ENCODE measurements around the gene ITSN1. TPM values are rescaled to one million over a fixed set of nuclear protein-coding genes. Genes with fewer than 3 reads are reported as not detected.

The ITSN1 gene
- total RNA-seq, 1 experiment from 2014 or later = 10.9 TPM

- in situ Hi-C loops (cut with HindIII; ENCODE audit: low pct_unique_long_range_greater_than_20kb, low sequenced_read_pairs) = no loop called here
- no peak for DNase-seq (ENCODE audit: low read depth, low spot score)
These were observed 192.7 kb downstream of the ITSN1 start for GRCh38 chr21:33834801-33835500.

GRCh38 chr21:33835920-33836319, 193.6 kb downstream of the ITSN1 start:
- no peak for DNase-seq (ENCODE audit: low read depth, low spot score)
- in situ Hi-C loops (cut with HindIII; ENCODE audit: low pct_unique_long_range_greater_than_20kb, low sequenced_read_pairs) = no loop called here

GRCh38 chr21:33836408-33836807, 194.1 kb downstream of the ITSN1 start:
- no peak for DNase-seq (ENCODE audit: low read depth, low spot score)
- in situ Hi-C loops (cut with HindIII; ENCODE audit: low pct_unique_long_range_greater_than_20kb, low sequenced_read_pairs) = no loop called here

DNA sequence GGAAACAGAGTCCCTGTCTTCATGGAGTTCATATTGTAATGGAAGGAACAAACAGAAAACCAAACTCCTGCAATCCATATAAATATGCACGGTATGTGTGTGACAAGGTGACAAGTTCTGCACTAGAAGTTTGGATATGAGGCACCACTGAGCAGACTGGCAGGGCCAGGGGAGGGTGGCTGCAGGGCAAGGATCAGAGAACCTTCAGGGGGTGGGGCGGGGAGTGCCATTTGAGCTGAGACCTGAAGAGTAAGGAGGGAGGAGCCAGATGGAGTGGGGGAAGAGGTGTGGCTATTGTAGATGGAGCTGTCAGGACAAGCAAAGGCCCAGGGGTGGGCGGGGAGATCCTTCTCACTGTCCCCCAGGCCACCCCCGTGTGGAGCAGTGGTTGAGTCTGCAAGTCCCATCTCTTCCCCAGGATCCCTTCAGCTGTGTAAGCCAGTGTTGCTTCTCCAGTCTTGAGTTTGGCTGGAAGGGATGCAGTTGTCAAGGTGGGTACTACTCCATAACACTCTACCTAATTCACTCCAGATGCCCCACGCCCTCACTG, 196.9 kb downstream of the ITSN1 start:
- DNase-seq (ENCODE audit: low read depth, low spot score) = no peak
- in situ Hi-C loops (cut with HindIII; ENCODE audit: low pct_unique_long_range_greater_than_20kb, low sequenced_read_pairs) = no loop called here

- in situ Hi-C loops (cut with HindIII; ENCODE audit: low pct_unique_long_range_greater_than_20kb, low sequenced_read_pairs) = no loop called here
- DNase-seq (ENCODE audit: low read depth, low spot score) = no peak
These were observed 197.5 kb downstream of the ITSN1 start for GRCh38 chr21:33839806-33840205.

DNA sequence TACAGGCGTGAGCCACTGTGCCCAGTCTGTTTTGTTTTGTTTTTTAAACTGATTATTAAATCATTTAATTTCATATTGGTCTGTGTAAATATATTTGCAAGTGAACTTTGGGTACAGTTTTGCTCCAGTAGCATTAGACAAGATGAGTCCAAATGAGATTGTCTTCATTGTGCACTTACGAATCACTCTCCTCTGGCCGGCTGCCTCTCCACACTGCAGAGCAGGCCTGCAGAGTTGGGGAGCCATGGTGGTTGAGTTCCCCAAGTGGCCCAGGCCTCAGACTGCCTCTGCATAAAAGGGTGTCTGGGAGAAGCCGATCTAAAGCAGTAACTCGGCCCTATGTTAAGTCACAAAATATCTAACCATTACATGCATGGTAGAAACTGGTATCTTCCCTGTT, 198.5 kb downstream of the ITSN1 start:
- in situ Hi-C loops (cut with HindIII; ENCODE audit: low pct_unique_long_range_greater_than_20kb, low sequenced_read_pairs) = no loop called here
- no peak for DNase-seq (ENCODE audit: low read depth, low spot score)

DNA sequence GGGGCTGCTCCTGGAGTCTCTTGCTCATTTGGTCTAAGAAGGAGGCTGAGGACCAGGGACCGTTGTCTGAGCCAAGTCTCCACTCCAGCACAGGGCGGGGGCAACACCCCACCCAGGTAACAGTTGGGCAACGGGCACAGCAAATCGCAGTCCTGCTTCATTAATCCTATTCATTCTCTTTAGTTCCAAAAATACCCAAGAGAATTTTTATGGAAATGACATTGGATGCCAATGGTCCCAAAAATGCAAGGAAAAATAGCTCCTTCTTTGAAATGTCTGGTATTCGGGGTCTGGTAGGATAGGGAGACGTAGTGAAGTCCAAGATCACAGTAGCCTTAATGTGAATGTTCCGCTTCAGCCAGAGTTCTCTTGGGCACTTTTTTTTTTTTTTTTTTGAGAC, 199.3 kb downstream of the ITSN1 start:
- in situ Hi-C loops (cut with HindIII; ENCODE audit: low pct_unique_long_range_greater_than_20kb, low sequenced_read_pairs) = no loop called here
- DNase-seq (ENCODE audit: low read depth, low spot score) = no peak

DNA sequence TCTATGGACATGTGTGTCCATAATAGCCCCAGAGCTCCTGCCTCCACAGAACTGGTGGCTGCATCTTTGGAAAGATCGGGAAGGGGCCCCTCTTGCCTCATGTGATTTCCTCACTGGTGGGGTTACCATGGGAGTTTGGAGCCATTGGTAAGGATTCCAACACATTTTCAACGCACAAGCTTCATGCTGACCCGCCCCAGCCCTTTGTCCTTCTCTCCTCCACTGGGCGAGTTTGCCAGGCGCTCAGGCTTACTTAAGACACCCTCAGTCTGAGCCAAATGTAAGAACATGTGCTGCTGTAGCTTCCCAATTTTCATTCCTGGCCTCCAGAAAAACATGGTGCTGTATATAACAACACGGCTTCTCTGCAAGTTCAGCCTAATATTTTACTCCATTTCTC, 200.9 kb downstream of the ITSN1 start:
- DNase-seq (ENCODE audit: low read depth, low spot score) = no peak
- in situ Hi-C loops (cut with HindIII; ENCODE audit: low pct_unique_long_range_greater_than_20kb, low sequenced_read_pairs) = no loop called here

GRCh38 chr21:33844104-33844889, 202.0 kb downstream of the ITSN1 start:
- in situ Hi-C loops (cut with HindIII; ENCODE audit: low pct_unique_long_range_greater_than_20kb, low sequenced_read_pairs) = no loop called here
- DNase-seq (ENCODE audit: low read depth, low spot score) = no peak

- in situ Hi-C loops (cut with HindIII; ENCODE audit: low pct_unique_long_range_greater_than_20kb, low sequenced_read_pairs) = no loop called here
- DNase-seq (ENCODE audit: low read depth, low spot score) = no peak
These were observed 202.5 kb downstream of the ITSN1 start for GRCh38 chr21:33844890-33845205.

DNA sequence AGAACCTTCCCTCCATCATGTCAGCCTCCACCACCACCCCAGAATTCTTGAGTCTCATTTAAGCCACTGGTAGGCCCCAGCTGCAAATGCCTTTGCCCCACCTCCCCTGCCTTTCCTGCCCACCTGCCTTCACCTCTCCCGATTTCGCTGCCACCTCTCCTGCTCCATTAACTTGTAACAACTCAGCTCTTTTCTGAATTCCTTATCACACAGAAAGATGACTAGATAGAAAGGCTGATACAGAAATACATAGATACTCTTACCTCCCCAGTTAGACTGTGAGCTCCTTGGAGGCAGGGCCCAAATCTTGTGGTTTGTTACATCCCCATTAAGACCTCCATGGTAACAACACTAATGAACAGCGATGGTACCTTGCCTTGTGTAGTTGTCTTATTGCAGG, 203.8 kb downstream of the ITSN1 start:
- DNase-seq (ENCODE audit: low read depth, low spot score) = no peak
- in situ Hi-C loops (cut with HindIII; ENCODE audit: low pct_unique_long_range_greater_than_20kb, low sequenced_read_pairs) = no loop called here

DNA sequence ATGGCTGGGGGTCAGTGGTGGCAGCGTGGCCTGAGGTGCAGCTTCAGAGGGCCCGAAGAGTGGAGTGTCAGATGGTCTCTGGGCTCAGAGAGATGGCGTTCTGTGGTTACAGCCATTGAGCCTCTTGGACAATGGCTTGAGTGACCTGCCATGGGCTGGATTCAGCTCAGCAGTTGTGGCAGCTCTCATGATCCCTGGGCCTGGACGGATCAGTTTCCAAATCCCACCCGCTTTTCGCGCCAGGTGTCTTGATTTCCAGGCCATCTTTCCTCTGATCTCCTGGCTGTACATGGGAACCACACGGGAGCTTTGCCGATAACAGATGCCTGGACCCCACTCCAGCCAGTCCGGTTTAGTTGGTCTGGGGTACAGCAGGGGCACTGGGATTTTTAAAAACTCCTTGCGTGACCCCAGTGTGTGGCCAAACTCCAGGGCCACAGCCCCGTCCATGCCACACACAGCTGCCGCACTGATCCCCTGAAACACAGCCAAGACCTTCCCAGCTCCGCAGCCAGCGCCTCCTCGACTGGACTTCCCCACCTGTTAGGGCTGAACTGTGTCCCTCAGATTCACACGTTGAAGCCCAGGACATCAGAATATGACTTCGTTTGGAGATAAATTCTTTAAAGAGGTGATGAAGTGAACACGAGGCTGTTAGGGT, 205.4 kb downstream of the ITSN1 start:
- in situ Hi-C loops (cut with HindIII; ENCODE audit: low pct_unique_long_range_greater_than_20kb, low sequenced_read_pairs) = no loop called here
- DNase-seq (ENCODE audit: low read depth, low spot score) = no peak

DNA sequence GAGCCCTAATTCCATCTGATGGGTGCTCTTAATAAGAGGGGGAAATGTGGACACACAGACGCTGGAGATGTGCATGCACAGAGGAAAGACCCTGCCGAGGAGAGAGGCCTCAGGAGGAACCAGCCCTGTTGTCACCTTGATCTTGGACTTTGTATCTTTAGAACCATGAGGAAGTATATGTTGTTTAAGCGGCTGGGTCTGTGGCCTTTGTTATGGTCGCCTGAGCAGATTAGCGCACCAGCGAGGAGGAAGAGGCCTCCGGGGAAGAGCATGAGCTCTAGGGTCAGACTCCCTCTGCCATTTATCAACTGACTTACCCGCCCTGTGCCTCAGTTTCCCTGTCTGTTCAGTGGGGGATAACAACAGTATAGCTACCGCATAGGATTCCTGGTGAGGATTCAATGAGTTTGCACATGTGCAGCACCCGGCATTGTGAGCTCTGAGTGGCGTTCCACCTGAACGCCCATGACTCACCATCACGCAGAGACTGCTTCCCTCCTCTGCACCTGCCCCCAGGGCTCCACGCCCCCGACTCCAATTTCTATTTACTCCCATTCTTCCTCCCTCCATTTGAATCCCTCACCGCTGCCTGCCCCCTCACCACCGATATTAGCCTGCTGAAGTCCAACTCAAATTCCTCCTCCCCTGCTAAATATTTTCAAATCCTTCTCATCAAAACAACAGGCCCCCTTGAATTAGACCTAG, 206.1 kb downstream of the ITSN1 start:
- in situ Hi-C loops (cut with HindIII; ENCODE audit: low pct_unique_long_range_greater_than_20kb, low sequenced_read_pairs) = no loop called here
- DNase-seq (ENCODE audit: low read depth, low spot score) = no peak

GRCh38 chr21:33849834-33850233, 207.5 kb downstream of the ITSN1 start:
- no peak for DNase-seq (ENCODE audit: low read depth, low spot score)
- in situ Hi-C loops (cut with HindIII; ENCODE audit: low pct_unique_long_range_greater_than_20kb, low sequenced_read_pairs) = no loop called here

GRCh38 chr21:33850401-33850800, 208.1 kb downstream of the ITSN1 start:
- in situ Hi-C loops (cut with HindIII; ENCODE audit: low pct_unique_long_range_greater_than_20kb, low sequenced_read_pairs) = no loop called here
- DNase-seq (ENCODE audit: low read depth, low spot score) = no peak

DNA sequence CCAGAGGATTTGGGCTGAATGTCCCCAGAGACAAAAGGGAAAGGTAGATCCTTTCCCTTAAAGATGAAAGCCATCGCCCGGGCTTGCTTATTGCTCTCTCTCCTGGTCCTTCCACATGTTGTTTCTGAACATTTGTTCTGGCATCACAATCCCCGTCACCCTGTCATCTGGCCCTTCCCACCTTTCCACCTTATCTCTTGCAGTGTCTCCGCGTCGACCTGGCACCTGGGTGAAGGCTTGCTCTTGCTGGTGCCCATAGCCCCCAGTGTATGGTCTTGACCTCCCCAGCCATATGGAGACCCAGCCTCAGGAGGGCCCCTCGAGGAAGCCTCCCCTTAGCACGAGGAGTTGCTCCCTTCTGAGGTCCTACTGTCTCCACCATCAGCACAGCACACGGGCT, 208.7 kb downstream of the ITSN1 start:
- in situ Hi-C loops (cut with HindIII; ENCODE audit: low pct_unique_long_range_greater_than_20kb, low sequenced_read_pairs) = no loop called here
- no peak for DNase-seq (ENCODE audit: low read depth, low spot score)

- in situ Hi-C loops (cut with HindIII; ENCODE audit: low pct_unique_long_range_greater_than_20kb, low sequenced_read_pairs) = no loop called here
- no peak for DNase-seq (ENCODE audit: low read depth, low spot score)
These were observed 210.2 kb downstream of the ITSN1 start for GRCh38 chr21:33852485-33852884.

- DNase-seq (ENCODE audit: low read depth, low spot score) = peak; percentile 49
- in situ Hi-C loops (cut with HindIII; ENCODE audit: low pct_unique_long_range_greater_than_20kb, low sequenced_read_pairs) = no loop called here
These were observed 212.3 kb downstream of the ITSN1 start for GRCh38 chr21:33854604-33855003.

Measured in SK-MEL-5 (cell line).